ENCODE data around the gene DCAF6.
"Not testable (repeated sequence)": the region's sequence is repeated elsewhere in the genome, so short reads cannot be mapped to it uniquely, and the experiment has no call there.

Gene DCAF6

DNA sequence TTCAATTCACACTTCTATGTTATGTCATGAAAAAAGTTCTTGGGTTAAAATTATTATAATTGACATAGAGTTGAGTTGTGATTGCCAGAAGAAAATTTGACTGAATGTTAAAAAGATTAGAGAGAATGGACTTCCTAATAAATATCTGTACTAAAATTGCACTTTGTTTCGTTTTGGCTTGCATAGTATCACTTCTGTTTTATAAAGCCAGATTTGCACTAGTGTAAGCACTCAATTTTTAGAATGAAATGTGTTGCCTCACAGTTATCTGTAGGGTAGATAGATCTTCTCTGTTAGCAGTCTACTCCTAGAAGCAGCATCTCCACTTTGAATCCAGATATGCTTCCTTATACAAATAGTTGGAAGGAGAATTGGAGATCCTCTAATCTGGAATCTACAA, 95.5 kb downstream of the DCAF6 start:
- no peak for DNase-seq

DNA sequence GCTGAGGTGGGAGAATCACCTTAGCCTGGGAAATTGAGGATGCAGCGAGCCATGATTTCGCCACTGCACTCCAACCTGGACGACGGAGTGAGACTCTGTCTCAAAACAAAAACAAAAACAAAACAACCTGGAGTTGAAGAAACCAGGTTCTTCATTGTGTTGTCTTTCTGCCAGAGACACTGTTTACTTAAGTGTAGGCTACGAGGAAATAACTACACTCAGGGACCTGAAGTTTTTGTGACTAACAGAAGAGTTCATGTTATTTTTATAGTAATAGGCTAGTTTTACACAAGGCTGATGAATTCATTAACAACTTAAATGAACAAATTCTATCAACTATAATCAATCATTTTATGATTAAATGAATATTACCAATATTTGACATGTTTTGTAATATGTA, 98.9 kb downstream of the DCAF6 start:
- no peak for DNase-seq

DNA sequence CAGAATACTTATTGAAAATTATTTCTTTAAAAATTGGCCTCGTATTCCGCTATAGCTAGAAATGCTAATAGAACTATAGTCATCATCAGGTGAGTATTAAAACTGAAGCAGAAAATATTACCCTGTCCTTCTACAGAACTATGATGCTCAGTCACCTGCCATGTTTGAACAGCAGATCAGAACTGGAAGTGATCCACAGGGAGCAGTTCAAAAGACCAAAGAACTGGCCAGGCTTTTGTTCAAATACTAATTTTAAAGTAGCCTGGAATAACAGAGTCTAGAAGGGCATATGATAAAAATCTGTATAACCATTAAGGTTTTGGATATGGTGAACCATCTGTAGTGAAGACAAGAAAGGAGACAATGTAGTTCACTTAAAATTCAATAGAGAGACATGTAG, 105.9 kb downstream of the DCAF6 start:
- no peak for DNase-seq

GRCh38 chr1:168045311-168045710, 108.8 kb downstream of the DCAF6 start:
- DNase-seq = no peak

DNA sequence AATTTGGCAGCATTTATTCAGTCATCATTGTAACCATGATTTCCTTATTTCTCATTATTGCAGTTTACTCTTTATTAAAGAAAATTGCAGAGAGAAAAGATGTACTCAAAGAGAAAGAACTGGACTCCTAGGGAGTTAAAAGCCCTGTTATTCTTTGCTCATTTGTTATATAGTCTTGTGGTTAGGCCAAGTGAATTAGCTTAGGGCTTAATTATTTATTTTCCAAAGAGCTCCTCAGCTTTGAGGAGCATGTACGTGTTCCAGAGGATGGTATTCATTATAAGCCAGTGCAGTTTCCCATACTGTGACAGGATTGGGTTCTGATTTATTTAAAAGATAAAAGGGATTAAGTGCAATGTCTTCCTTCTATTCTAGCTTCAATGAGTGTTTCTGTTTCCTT, 113.8 kb downstream of the DCAF6 start:
- DNase-seq = no peak

GRCh38 chr1:168050880-168051279, 114.4 kb downstream of the DCAF6 start:
- DNase-seq = no peak

DNA sequence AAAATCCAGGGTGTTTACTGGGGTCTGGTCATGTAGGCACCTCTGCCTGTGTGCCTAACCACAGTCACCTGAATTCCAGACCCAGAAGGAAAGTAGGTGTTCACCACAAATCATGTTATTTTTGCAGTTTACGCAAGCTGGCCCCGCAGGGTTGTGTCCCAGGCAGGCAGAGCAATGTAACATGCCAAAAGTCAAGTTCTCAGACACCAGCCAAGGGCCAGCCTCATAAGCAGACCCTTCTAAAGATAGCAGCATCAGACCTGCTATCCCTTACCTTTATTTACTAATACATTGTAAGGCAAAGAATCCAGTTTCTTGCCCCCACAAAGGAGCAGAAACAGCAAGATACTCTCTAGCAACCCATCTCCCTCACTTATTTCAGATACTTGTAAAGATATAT, 117.2 kb downstream of the DCAF6 start:
- no peak for DNase-seq

DNA sequence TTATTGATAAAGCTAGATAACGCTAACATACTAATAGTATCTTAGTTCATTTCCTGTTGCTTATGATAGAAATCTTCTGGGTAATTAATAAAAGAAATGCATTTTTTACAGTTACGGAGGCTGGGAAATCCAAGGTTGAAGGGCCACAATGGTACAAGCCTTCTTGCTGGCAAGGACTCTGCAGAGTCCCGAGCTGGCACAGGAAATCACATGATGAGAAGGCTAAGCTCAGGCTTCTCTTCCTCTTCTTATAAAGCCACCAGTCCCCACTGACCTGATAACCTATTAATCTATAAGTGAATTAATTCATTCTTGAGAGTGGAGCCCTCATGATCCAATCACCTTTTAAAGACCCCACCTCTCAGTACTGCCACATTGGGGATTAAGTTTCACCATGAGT, 117.6 kb downstream of the DCAF6 start:
- no peak for DNase-seq

DNA sequence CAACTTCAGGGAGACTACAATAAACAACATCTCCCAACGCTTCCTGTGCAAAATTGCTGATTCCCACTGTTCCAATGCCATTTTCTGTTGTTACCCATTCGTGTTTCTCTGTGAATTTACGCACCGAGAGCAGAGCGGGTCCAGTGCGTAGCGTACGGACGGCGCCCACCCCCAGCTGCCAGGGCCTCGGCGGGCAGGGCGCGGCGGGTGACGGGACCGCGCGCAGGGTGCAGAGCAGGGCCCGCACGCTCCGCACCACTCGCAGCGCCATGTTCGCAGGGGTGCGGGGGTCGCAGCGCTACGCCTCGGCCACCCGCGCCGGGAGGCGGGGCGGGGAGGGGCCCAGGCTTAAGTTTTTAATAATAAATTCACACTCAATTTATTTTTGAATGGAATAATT, 119.7 kb downstream of the DCAF6 start:
- DNase-seq = not testable (repeated sequence)

DNA sequence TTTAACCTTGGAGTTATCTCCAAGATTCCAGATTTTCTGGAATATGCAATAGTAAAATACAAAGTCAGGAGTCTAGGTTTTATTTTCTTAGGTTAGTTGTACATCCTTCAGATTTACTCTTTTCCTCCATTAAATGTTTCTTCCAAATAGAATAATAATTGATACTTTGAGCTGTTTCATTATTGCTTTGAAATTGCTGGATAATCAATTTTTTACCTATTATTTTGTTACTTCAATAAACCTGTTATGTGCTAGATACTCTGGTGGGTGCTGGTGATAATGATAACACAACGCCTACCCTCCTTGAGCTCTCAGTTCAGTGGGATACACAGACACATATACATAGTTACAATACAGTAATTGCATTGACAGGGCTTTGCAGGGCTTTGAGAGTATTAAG, 120.9 kb downstream of the DCAF6 start:
- no peak for DNase-seq

DNA sequence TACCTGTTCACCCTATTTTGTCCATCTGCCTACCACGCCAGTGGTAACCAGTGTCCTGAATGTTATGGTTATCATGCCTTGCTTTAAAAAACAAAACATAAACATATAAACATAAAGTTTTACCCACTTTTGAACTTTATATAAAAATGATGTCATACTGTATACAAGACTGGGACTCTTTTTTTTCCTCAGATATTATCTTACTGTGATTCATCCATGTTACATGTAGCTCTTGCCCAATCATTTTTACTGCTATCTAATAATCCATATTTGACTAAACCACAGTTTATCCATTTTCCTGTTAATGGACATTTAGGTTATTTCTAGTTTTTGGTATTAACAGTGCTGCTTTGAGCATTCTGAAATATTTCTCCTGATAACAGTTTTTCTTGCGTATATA, 121.4 kb downstream of the DCAF6 start:
- no peak for DNase-seq

GRCh38 chr1:168064216-168064615, 127.7 kb downstream of the DCAF6 start:
- no peak for DNase-seq

GRCh38 chr1:168065506-168065905, 129.0 kb downstream of the DCAF6 start:
- no peak for DNase-seq

GRCh38 chr1:168069384-168069783, 132.9 kb downstream of the DCAF6 start:
- no peak for DNase-seq

GRCh38 chr1:168079761-168080160, 143.3 kb downstream of the DCAF6 start:
- DNase-seq = no peak

DNA sequence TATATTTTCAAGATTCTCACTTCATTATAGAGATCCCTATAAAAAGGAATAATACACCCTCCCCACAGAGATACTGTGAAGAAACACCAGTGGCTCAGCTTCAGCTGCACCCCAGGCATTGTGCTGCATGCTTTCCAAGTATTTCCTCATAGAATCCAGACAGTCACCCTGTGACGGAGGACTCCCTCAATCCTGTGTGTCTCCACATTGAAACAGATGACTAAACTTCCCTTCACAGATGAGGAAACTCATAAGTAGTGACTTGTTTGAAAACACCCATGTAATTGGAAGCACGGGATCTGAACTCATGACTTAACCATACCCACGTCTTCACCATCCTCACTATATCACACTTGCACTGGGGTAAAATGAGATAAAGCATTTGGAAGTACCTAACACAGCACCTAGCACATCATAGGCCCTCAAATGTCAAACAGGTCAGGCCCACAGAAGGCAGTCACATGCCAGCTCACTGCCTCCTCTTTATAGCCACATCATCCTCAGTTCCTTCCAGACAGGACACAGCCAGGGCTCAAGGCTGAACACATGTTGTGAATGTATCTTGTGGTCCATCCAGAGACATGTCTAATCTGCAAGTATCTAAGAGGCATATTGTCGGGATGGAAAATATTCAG, 145.0 kb downstream of the DCAF6 start:
- DNase-seq = no peak

DNA sequence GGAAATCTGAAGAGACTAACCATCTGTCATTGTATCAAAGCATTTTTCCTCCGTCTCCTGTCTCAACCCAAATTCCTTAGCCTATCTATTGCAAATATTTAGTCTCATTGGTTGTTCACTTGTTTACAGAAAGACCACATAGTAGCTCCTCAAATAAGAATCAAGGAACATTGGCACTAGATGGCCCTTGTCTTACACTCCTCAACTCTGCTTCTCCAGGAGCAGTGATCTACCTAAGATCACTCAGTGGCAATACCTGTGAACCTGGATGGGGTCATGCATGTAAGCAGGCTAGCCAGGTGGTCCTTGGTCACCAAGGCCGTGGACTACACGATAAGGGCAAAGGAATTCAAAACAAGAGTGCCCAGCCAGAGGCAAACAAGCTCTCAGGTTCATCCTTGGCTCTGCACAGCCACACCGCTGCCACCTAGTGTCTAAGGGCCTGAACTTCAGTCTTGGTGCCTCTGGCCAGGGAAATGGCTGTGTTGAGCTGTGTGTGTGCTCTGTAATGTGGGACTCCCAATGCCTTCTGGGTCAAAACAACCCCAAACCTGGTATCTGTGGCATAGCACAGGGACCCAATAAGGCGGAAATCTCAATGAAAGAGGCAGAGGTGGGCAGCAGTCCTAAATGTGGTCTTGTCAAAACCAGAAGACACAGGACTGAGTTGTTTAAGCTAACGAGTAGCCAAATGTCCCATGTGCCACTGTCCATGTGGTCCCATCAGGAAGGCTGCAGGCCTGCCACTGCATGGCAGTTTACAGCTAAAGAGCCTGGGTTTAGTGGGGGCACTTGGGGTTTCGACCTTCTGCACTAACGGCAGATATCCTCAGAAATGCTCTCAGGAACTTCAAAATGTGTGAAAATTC, 145.8 kb downstream of the DCAF6 start:
- peak; percentile 70 for DNase-seq

- no peak for DNase-seq
Observed at GRCh38 chr1:168083456-168084325, 147.2 kb downstream of the DCAF6 start.

GRCh38 chr1:168084396-168085231, 148.1 kb downstream of the DCAF6 start:
- peak; percentile 61 for DNase-seq

DNA sequence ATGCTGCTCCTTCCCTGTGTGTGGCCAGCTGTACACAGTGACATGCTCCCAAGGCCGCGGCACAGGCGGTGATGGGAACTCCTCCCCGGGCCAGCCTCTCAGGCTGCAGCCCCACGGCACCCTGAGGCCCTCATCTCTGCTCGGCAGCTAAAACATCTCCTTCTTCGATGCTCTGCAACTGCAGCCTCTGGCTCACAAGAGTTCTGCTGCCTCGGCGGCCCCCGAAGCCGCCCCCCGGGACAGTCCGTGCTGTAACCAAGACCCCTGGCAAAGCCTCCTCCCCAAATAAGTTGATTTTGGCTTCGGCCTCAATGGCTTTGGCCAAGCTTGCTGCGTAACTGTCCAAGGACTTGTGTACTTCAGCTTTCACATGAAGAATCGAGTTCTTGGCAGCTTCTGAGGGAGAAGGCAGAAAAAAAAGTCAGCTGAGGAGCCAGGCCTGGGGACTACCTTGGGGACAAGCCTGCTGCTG, 149.0 kb downstream of the DCAF6 start:
- DNase-seq = no peak

DNA sequence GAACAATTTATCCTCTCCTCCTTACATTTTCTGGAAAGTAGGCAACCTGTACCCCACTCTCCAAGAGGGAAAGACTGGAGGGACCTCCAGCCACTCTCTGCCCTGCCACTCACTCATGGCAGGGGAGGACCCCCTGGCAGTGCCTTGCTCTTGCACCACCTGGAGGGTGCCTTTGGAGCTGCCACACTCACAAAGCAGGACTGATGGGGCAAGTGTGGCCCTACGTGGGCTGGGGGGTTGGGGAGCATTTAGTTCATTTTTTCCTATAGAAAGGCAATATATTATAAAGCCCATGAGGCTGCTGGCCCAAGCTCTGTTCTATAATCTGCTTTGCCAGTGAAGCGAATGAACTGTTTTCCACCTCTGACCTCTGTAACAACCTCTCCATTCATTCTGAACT, 150.0 kb downstream of the DCAF6 start:
- no peak for DNase-seq

DNA sequence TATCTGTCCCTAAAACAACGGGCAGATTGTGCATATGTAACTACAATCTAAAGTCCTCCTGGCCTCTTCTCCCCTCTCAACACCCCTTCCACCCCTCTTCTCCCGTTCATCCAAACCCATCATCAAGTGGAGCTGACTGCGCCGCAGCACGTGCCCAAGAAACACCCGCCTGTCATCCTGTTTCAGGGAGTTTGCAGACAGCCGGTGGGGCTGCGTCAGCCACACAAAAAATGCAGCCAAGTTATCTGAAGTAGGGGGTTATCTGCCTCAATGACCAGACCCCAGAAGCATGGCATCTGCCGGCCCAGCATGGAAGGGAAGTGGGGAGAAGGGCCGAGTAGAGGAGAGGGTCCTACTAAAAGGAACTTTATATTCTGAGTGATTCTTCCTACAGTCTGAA, 151.2 kb downstream of the DCAF6 start:
- DNase-seq = no peak
